DND-41 (cell line): ENCODE results near the gene SMCO4.

Experiments used
- ATAC-seq: fragments of 200-7000 bp; cut with Tn5 transposase; 3 replicates; pipeline ENCODE4 v1.9.1; 2021; ENCODE audit warnings: low read depth; ENCODE audit not compliant: insufficient read depth
- DNase-seq: peaks from one replicate; pipeline ENCODE4 v3.0.0-alpha.2; 2020
- H2AFZ ChIP-seq: 2 replicates; pipeline ENCODE4 v1.6.0; 2012; ENCODE audit warnings: low read depth, low read length
- H3K27ac ChIP-seq: 2 replicates; pipeline ENCODE4 v1.5.1; 2012; ENCODE audit warnings: low read length, inconsistent platforms
- H3K27me3 ChIP-seq: fragments of 200-600 bp; sonication (generic); 2 replicates; pipeline ENCODE4 v1.6.0; 2012; ENCODE audit warnings: low read length, mild to moderate bottlenecking, inconsistent platforms; ENCODE audit not compliant: insufficient read depth, poor library complexity
- H3K36me3 ChIP-seq: 2 replicates; pipeline ENCODE4 v1.5.1; 2012; ENCODE audit warnings: low read length, inconsistent platforms; ENCODE audit not compliant: insufficient read depth
- H3K4me1 ChIP-seq: 2 replicates; pipeline ENCODE4 v1.5.1; 2012; ENCODE audit warnings: mild to moderate bottlenecking, low read length; ENCODE audit not compliant: insufficient read depth
- H3K4me2 ChIP-seq: 2 replicates; pipeline ENCODE4 v1.6.0; 2012; ENCODE audit warnings: mild to moderate bottlenecking, moderate library complexity, low read length, inconsistent platforms; ENCODE audit not compliant: insufficient read depth
- H3K4me3 ChIP-seq, 2 experiments: fragments of 200-600 bp in 1 of 2; shearing (Covaris generic) in 1 of 2; 2 replicates each; pipeline ENCODE4 v1.5.1; 2012 to 2016; ENCODE audit warnings: inconsistent platforms in 2 of 2, low read length in 2 of 2, mild to moderate bottlenecking in 2 of 2, low read depth in 1 of 2, moderate library complexity in 1 of 2
- H3K79me2 ChIP-seq: 2 replicates; pipeline ENCODE4 v1.6.0; 2012; ENCODE audit warnings: low read length, inconsistent platforms; ENCODE audit not compliant: insufficient read depth
- H3K9ac ChIP-seq: 2 replicates; pipeline ENCODE4 v1.6.0; 2012; ENCODE audit warnings: low read depth, mild to moderate bottlenecking, inconsistent platforms, low read length, moderate library complexity
- H3K9me3 ChIP-seq: 2 replicates; pipeline ENCODE4 v1.5.1; 2012; ENCODE audit warnings: low read length, moderate library complexity, mild to moderate bottlenecking, inconsistent platforms; ENCODE audit not compliant: insufficient read depth, severe bottlenecking
- H4K20me1 ChIP-seq: 2 replicates; pipeline ENCODE4 v1.6.0; 2012; ENCODE audit warnings: low read length; ENCODE audit not compliant: insufficient read depth
- CTCF ChIP-seq: IDR thresholded peaks from 2 replicates; pipeline ENCODE4 v1.5.1; 2012; ENCODE audit warnings: borderline replicate concordance, low read length, moderate library complexity, mild to moderate bottlenecking; ENCODE audit not compliant: poor library complexity, severe bottlenecking; ENCODE audit errors: extremely low read depth
- EZH2 ChIP-seq: IDR thresholded peaks from 3 replicates; pipeline ENCODE4 v1.6.1; 2012; ENCODE audit warnings: borderline replicate concordance, low read depth, mild to moderate bottlenecking, moderate library complexity, low read length, inconsistent platforms; ENCODE audit not compliant: severe bottlenecking

Gene SMCO4

GRCh38 chr11:93547773-93548172 is 4.6 kb upstream of the SMCO4 start:
- Histone ChIP-seq H3K4me2 (no peak overlapping the region), H3K79me2 (no peaks in the 10 kb centered on the region), H3K9ac (no peak overlapping the region), H3K9me3 (no peaks in the 10 kb centered on the region), H3K27ac (no peak overlapping the region), H4K20me1 (no peaks in the 10 kb centered on the region), H3K4me1 (peaks cover 15% of the 10 kb centered on the region), H2AFZ (no peak overlapping the region), H3K36me3 (no peaks in the 10 kb centered on the region), H3K27me3 (no peaks in the 10 kb centered on the region), H3K4me3 (no peak overlapping the region)
- no peak for DNase-seq
- no peak for ATAC-seq
- TF ChIP-seq CTCF (no peak), EZH2 (no peak)

- DNase-seq: no peak
- peaks cover 2% of the 10 kb centered on the region; the same call in 1 of the 2 replicates for H4K20me1 ChIP-seq
- H2AFZ ChIP-seq: no peak overlapping the region
- no peaks in the 10 kb centered on the region for H3K36me3 ChIP-seq
- no peak for ATAC-seq
- H3K79me2 ChIP-seq: 0 out of 2 replicates have a peak, but pooled peaks cover 2% of the 10 kb centered on the region
- H3K9ac ChIP-seq: no peak overlapping the region
- H3K4me3 ChIP-seq: no peak overlapping the region
- no peaks in the 10 kb centered on the region for H3K9me3 ChIP-seq
- H3K4me1 ChIP-seq: peaks cover 21% of the 10 kb centered on the region
- no peaks in the 10 kb centered on the region for H3K27me3 ChIP-seq
- H3K4me2 ChIP-seq: no peak overlapping the region
- no peak overlapping the region for H3K27ac ChIP-seq
- TF ChIP-seq CTCF (no peak), EZH2 (no peak)
Observed at GRCh38 chr11:93547028-93547427, 3.8 kb upstream of the SMCO4 start.

- ATAC-seq (no peak), DNase-seq (no peak)
- Histone ChIP-seq H3K9me3 (no peaks in the 10 kb centered on the region), H3K79me2 (peaks cover 8% of the 10 kb centered on the region; the same call in 1 of the 2 replicates), H3K27me3 (no peaks in the 10 kb centered on the region), H4K20me1 (peaks cover 8% of the 10 kb centered on the region; the same call in 1 of the 2 replicates), H3K4me1 (peaks cover 25% of the 10 kb centered on the region), H2AFZ (no peak overlapping the region), H3K4me3 (no peak overlapping the region), H3K9ac (no peak overlapping the region), H3K36me3 (no peaks in the 10 kb centered on the region), H3K27ac (no peak overlapping the region), H3K4me2 (no peak overlapping the region)
- TF ChIP-seq EZH2: no peak
- TF ChIP-seq CTCF: no peak
Observed at GRCh38 chr11:93545566-93545965, 2.4 kb upstream of the SMCO4 start.
